NT2/D1 (cell line): Measurements from ENCODE around the gene PDE6D.

Source experiments
- DNase-seq: peaks from one replicate; pipeline ENCODE4 v3.0.0-alpha.2; 2011; ENCODE audit warnings: low read depth, low spot score
- H3K27me3 ChIP-seq: 2 replicates; pipeline ENCODE4 v1.6.0; 2011; ENCODE audit warnings: mild to moderate bottlenecking; ENCODE audit not compliant: insufficient read length, insufficient read depth
- H3K36me3 ChIP-seq: 2 replicates; pipeline ENCODE4 v1.6.1; 2011; ENCODE audit warnings: mild to moderate bottlenecking, low read length, mixed read lengths; ENCODE audit not compliant: insufficient read depth, insufficient read length
- H3K4me1 ChIP-seq: 2 replicates; pipeline ENCODE4 v1.5.1; 2011; ENCODE audit not compliant: insufficient read depth, insufficient read length
- H3K4me3 ChIP-seq: 2 replicates; pipeline ENCODE4 v1.5.1; 2011; ENCODE audit warnings: low read depth; ENCODE audit not compliant: insufficient read length
- H3K9ac ChIP-seq: 2 replicates; pipeline ENCODE4 v1.6.0; 2011; ENCODE audit warnings: low read depth; ENCODE audit not compliant: insufficient read length
- H3K9me3 ChIP-seq: 2 replicates; pipeline ENCODE4 v1.5.1; 2011; ENCODE audit warnings: mild to moderate bottlenecking, low read length; ENCODE audit not compliant: insufficient read depth
- SUZ12 ChIP-seq: IDR thresholded peaks from 2 replicates; pipeline ENCODE4 v1.6.1; 2011; ENCODE audit not compliant: insufficient read length, insufficient read depth; ENCODE audit errors: extremely low read depth
- YY1 ChIP-seq: IDR thresholded peaks from 2 replicates; pipeline ENCODE4 v1.6.1; 2011; ENCODE audit not compliant: insufficient read length, insufficient read depth
- ZNF274 ChIP-seq: IDR thresholded peaks from 2 replicates; pipeline ENCODE4 v1.6.1; 2011; ENCODE audit warnings: mild to moderate bottlenecking, low read depth, low read length

PDE6D gene

DNA sequence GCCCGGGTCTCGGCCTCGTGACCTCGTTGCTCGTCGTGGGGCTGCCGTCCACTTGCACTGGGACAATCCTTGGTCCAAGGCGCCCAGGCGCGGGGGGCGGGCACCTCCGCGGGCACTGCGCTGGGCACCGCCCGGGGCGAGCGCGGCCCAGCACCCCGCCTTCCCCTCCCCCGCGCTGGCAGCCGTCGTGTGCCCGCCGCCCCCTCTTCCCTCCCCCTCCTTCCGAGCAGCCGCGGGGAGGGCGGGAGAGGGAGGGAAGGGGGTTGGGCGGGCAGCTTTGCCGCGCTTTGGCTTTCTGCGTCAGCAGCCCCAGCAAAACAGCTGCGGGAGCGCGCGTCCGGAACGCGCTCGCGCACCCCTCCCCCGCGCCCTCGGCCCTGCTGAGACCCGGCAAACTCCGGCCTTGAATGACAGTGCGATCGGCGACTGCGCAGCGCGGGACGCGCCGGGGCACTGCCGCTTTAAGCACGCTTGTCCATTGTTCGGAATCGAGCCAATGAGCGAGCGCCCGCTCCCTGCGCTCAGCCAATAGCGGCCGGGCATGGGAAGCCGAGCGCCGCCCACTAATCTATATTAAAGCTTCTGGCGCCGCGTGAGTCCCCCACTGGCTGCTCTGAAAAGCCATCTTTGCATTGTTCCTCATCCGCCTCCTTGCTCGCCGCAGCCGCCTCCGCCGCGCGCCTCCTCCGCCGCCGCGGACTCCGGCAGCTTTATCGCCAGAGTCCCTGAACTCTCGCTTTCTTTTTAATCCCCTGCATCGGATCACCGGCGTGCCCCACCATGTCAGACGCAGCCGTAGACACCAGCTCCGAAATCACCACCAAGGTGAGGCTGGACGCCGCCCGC, 72.9 kb downstream of the PDE6D start, which contains the start of gene PTMA:
PTMA (plus strand) TSS at position 599 of the 846 bp plus-strand sequence; CDS start at position 781, 182 bp downstream.
- Histone ChIP-seq H3K9ac (peak within 1 kb of the TSS; percentile 100), H3K9me3 (no peaks in the 10 kb centered on the region), H3K4me3 (peak within 1 kb of the TSS; percentile 98), H3K36me3 (peaks cover 50% of the 10 kb centered on the region), H3K27me3 (no peaks in the 10 kb centered on the region), H3K4me1 (peaks cover 12% of the 10 kb centered on the region)
- DNase-seq: peak; percentile 100
- TF ChIP-seq SUZ12: no peak
- TF ChIP-seq YY1: no peak
- TF ChIP-seq ZNF274: no peak

DNA sequence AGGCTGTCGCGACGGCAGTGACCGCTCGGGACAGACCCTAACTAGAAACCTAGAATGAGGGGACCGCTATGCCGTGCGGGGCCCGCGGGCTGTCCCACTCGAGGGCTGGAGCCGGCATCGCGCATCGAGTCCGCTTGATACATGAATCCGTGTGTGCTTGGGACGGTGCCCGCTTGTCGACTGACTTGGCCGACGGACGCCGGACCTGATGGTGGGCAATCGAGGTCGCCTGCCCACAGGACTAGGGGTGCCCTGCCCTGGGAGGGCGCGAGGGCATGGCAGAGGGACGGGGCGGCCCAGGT, 73.5 kb downstream of the PDE6D start:
- Histone ChIP-seq H3K36me3 (peaks cover 49% of the 10 kb centered on the region), H3K4me3 (peak overlapping the region; percentile 90), H3K9ac (peak overlapping the region; percentile 100), H3K4me1 (peaks cover 12% of the 10 kb centered on the region), H3K9me3 (no peaks in the 10 kb centered on the region), H3K27me3 (no peaks in the 10 kb centered on the region)
- no peak for TF ChIP-seq ZNF274
- no peak for TF ChIP-seq SUZ12
- no peak for TF ChIP-seq YY1
- no peak for DNase-seq

DNA sequence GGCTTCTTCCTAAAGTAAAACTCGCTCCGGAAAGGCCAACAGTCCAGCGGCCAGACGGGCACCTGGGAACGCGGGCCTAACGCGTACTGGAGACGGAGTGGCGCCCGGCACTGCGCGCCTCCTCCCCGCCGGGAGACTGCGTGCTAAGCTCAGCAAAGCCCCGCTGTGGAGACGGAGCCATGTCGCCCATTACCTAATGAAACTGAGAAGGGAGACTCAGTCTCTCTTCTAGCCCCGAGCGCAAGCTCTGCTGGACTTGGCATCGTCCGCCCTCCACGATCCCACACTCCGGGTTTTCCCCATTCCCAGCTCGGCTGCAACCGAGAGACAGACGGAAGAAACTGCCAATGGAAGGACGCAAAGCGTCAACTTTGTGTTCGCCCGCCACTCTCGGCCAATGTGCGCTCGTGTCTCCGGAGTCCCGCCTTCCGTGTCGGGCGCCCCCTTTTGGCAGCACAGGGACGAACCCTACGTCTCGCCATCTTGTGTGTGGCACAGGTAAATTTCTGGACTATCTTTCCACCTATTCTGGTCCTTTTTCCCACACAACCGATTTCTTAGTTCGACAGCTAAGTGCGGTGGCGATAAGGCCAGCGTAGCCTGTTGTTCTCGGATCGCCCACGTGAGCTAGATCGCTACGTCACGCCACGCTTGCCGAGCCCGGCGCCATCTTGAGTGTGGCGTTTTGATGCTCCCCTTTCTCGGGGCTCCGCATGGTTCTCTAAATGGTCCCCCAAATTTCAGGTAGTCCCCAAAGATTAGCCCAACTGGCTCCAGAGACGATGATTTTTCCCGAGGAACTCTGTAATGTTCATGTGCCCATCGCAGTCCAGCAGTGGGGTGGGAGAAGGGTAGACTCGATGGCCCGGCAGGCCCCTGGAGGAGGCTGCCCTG, 74.1 kb downstream of the PDE6D start:
- Histone ChIP-seq H3K9me3 (no peaks in the 10 kb centered on the region), H3K9ac (peak overlapping the region; percentile 100), H3K36me3 (peaks cover 44% of the 10 kb centered on the region), H3K4me3 (peak overlapping the region; percentile 90), H3K27me3 (no peaks in the 10 kb centered on the region), H3K4me1 (peaks cover 7% of the 10 kb centered on the region)
- DNase-seq: peak; percentile 99
- TF ChIP-seq SUZ12 (no peak), YY1 (peak; percentile 99), ZNF274 (no peak)

DNA sequence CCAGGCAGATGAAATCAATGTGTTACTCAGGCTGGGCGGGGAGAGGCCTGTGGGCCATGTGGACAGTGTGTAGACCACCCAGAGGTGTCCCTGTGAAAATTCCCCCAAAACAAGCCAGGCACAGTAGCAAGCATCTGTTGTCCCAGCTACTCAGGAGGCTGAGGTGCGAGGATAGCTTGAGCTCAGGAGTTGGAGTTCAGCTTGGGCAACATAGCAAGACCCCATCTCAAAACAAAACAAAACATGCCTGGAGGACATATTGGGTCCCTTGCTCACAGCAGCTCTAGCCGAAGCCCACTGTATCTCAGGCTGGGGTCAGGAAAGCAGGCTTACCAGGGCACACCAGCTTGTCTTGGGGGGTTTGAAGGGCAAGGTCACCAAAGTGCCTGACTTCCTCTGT, 77.1 kb downstream of the PDE6D start:
- Histone ChIP-seq H3K27me3 (no peaks in the 10 kb centered on the region), H3K9ac (no peak overlapping the region), H3K4me3 (no peak overlapping the region), H3K36me3 (peaks cover 15% of the 10 kb centered on the region), H3K4me1 (peaks cover 6% of the 10 kb centered on the region), H3K9me3 (no peaks in the 10 kb centered on the region)
- no peak for DNase-seq
- no peak for TF ChIP-seq YY1
- no peak for TF ChIP-seq ZNF274
- no peak for TF ChIP-seq SUZ12

DNA sequence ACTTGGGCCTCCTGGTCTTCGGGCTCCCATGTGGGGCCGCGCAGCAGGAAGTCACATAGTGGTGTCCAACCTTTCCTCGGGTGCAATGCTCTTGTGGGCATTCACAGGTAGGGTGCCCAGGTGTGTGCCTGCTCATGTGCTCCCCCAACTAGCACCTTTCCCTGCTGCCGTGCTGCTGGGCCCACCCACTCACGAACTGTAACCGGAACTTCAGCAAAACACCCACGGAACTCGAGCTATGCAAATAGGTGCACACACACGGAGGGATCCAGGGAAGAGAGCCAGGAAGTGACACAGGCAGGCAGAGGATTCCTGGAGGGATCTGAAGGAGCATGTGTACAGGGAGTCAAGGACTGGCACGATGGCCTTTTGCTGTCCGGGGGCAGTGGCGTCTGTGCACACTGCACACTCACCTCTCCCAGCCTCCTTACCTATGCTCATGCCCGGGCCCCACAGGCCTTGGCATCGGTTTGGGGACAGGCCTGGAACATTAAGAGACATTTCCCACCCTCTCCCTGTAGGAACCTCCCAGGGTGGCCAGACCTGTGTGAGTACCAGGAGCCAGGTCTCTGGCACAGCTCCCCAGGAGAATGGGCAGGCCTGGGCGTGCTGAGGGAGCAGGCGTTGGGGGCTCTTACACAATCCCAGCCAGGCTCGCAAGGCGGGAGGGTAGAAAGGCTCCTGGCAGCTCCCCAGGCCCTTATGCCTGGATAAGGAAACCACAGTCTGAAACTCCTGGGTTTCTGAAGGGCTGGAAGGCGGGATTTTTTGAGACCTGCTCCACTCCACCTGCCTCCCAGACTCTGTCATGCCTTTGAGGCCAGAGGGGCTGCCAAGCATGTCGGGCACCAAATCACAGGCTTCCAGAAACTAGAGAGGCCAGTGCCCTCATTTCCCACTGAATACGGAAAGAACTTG, 79.4 kb downstream of the PDE6D start:
- Histone ChIP-seq H3K36me3 (peaks cover 9% of the 10 kb centered on the region), H3K9me3 (no peaks in the 10 kb centered on the region), H3K4me1 (peaks cover 9% of the 10 kb centered on the region), H3K9ac (peak overlapping the region; percentile 26), H3K4me3 (no peak overlapping the region), H3K27me3 (no peaks in the 10 kb centered on the region)
- TF ChIP-seq YY1 (no peak), ZNF274 (no peak)
- no peak for DNase-seq

DNA sequence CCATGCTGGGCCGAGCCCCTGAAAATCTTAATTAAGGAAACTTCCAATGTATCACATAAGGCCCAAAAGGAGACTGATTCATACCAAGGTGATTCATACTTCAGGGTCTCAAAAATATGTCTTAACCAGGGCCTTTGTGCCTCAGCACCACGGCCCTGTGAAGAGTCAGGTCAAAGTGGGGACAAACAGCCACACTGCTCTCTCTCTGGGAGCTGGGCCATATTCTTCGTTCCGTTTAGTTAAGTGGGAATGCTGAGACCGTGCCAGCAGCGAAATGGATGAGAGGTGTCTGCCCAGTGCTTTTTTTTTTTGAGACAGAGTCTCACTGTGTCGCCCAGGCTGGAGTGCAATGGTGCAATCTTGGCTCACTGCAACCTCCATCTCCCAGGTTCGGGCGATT, 82.1 kb downstream of the PDE6D start:
- TF ChIP-seq SUZ12 (no peak), ZNF274 (no peak), YY1 (no peak)
- Histone ChIP-seq H3K4me1 (peaks cover 10% of the 10 kb centered on the region), H3K27me3 (no peaks in the 10 kb centered on the region), H3K9ac (no peak overlapping the region), H3K9me3 (no peaks in the 10 kb centered on the region), H3K36me3 (peaks cover 6% of the 10 kb centered on the region), H3K4me3 (no peak overlapping the region)
- no peak for DNase-seq
